Peyer's patch (tissue), 4 donors: ENCODE data around the gene ZNF668. TPM values are rescaled to one million over a fixed set of nuclear protein-coding genes. Genes with fewer than 3 reads are reported as not detected.

Experiments used
- DNase-seq, 3 donors: peaks; one replicate each; pipeline ENCODE4 v3.0.0-alpha.2; 2017 to 2019
- H3K27ac ChIP-seq, 4 donors: fragments of 200-600 bp; sonication (generic); one replicate each; pipeline ENCODE4 v1.5.1; 2016 to 2019
- H3K27me3 ChIP-seq, 2 donors: fragments of 200-600 bp; sonication (generic); one replicate each; pipeline ENCODE4 v1.5.1; 2019
- H3K36me3 ChIP-seq, 3 donors: fragments of 200-600 bp; sonication (generic); one replicate each; pipeline ENCODE4 v1.5.1; 2016 to 2019
- H3K4me1 ChIP-seq, 4 donors: fragments of 200-600 bp; sonication (generic); one replicate each; pipeline ENCODE4 v1.5.1; 2016 to 2019
- H3K4me3 ChIP-seq, 4 donors: fragments of 200-600 bp; sonication (generic); 1 replicate in 3 of 4; 2 replicates in 1 of 4; pipeline ENCODE4 v1.5.1; 2016 to 2019; ENCODE audit warnings: mild to moderate bottlenecking in 1 of 4
- H3K9me3 ChIP-seq, 4 donors: fragments of 200-600 bp; sonication (generic); one replicate each; pipeline ENCODE4 v1.5.1; 2016 to 2019; ENCODE audit warnings: mild to moderate bottlenecking in 1 of 4
- CTCF ChIP-seq, 6 experiments: fragments of 450-650 bp in 4 of 6; fragments of 200-600 bp in 2 of 6; sonication (generic) in 1 of 6; IDR thresholded peaks; one replicate each; pipeline ENCODE4 v1.5.1; 2017 to 2019; ENCODE audit warnings: antibody characterized with exemption in 6 of 6, mild to moderate bottlenecking in 3 of 6, moderate library complexity in 1 of 6
- POLR2A ChIP-seq, 2 donors: fragments of 450-650 bp; IDR thresholded peaks; one replicate each; pipeline ENCODE4 v1.5.1; 2017; ENCODE audit warnings: antibody characterized with exemption in 2 of 2, mild to moderate bottlenecking in 2 of 2, moderate library complexity in 2 of 2
- total RNA-seq, 4 donors: library from RNA; depleted of rRNA; stranded (reverse); fragments of >200 nt; gene quantifications; one replicate each; pipeline ENCODE4 v1.1.0, GENCODE V29; 2016

Gene ZNF668
- total RNA-seq, 4 donors from 2014 or later, result 3.3 to 17.2 (median 11.4) TPM

- TF ChIP-seq POLR2A (IDR thresholded peaks at IDR 0.05), result no peak
- no peak for TF ChIP-seq CTCF (IDR thresholded peaks at IDR 0.05)
- no peak overlapping the region for H3K27ac ChIP-seq
- peaks cover 0 to 38% (median 0%) of the 10 kb centered on the region in 3 donors for H3K36me3 ChIP-seq
- peaks cover 0 to 37% (median 11%) of the 10 kb centered on the region in 4 donors for H3K4me1 ChIP-seq
- no peak overlapping the region for H3K4me3 ChIP-seq
- DNase-seq, result no peak
- no peaks in the 10 kb centered on the region for H3K27me3 ChIP-seq
- no peaks in the 10 kb centered on the region for H3K9me3 ChIP-seq
Measured at GRCh38 chr16:31109622-31110021, 35.6 kb upstream of the ZNF668 start.

GRCh38 chr16:31108794-31109558 lies 34.9 kb upstream of the ZNF668 start:
- no peak for TF ChIP-seq POLR2A (IDR thresholded peaks at IDR 0.05)
- TF ChIP-seq CTCF (IDR thresholded peaks at IDR 0.05), result no peak
- peak overlapping the region; percentile 66 to 98 (median 84) for H3K4me3 ChIP-seq
- peaks cover 0 to 38% (median 0%) of the 10 kb centered on the region in 3 donors for H3K36me3 ChIP-seq
- peak overlapping the region; percentile 77 to 84 (median 82) for H3K27ac ChIP-seq
- no peaks in the 10 kb centered on the region for H3K27me3 ChIP-seq
- no peaks in the 10 kb centered on the region for H3K9me3 ChIP-seq
- no peak for DNase-seq
- peaks cover 0 to 31% (median 11%) of the 10 kb centered on the region in 4 donors for H3K4me1 ChIP-seq

GRCh38 chr16:31108035-31108793 lies 34.2 kb upstream of the ZNF668 start, which contains the start of gene BCKDK:
BCKDK (plus strand) TSS chr16:31108386; CDS start chr16:31109224, 838 bp downstream.
- H3K36me3 ChIP-seq, result peaks cover 0 to 37% (median 0%) of the 10 kb centered on the region in 3 donors
- H3K9me3 ChIP-seq, result no peaks in the 10 kb centered on the region
- peaks cover 0 to 23% (median 11%) of the 10 kb centered on the region in 4 donors for H3K4me1 ChIP-seq
- peak; percentile 68 to 89 (median 82) for DNase-seq
- H3K27me3 ChIP-seq, result no peaks in the 10 kb centered on the region
- TF ChIP-seq POLR2A (IDR thresholded peaks at IDR 0.05), result peak in 1 of 2 donors; percentile 50
- TF ChIP-seq CTCF (IDR thresholded peaks at IDR 0.05), result peak in 1 of 6 experiments; percentile 10
- H3K4me3 ChIP-seq, result peak within 1 kb of the TSS; percentile 66 to 98 (median 84)
- H3K27ac ChIP-seq, result peak within 1 kb of the TSS; percentile 77 to 84 (median 82)

GRCh38 chr16:31107465-31107867 lies 33.4 kb upstream of the ZNF668 start:
- TF ChIP-seq CTCF (IDR thresholded peaks at IDR 0.05) (no peak), POLR2A (IDR thresholded peaks at IDR 0.05) (no peak)
- Histone ChIP-seq H3K36me3 (peaks cover 0 to 30% (median 0%) of the 10 kb centered on the region in 3 donors), H3K4me1 (peaks cover 0 to 19% (median 11%) of the 10 kb centered on the region in 4 donors), H3K4me3 (no peak overlapping the region), H3K27me3 (no peaks in the 10 kb centered on the region), H3K9me3 (no peaks in the 10 kb centered on the region), H3K27ac (peak overlapping the region in 1 of 4 donors; percentile 16)
- DNase-seq, result no peak

- Histone ChIP-seq H3K4me1 (peaks cover 0 to 19% (median 11%) of the 10 kb centered on the region in 4 donors), H3K27me3 (no peaks in the 10 kb centered on the region), H3K9me3 (no peaks in the 10 kb centered on the region)
Measured at GRCh38 chr16:31106509-31107464, 32.7 kb upstream of the ZNF668 start.

More at GRCh38 chr16:31106509-31107464, 32.7 kb upstream of the ZNF668 start:
- DNase-seq, result no peak
- H3K36me3 ChIP-seq, result peaks cover 0 to 23% (median 0%) of the 10 kb centered on the region in 3 donors
- peak overlapping the region in 1 of 4 donors; percentile 16 for H3K27ac ChIP-seq
- H3K4me3 ChIP-seq, result no peak overlapping the region
- no peak for TF ChIP-seq CTCF (IDR thresholded peaks at IDR 0.05)
- TF ChIP-seq POLR2A (IDR thresholded peaks at IDR 0.05), result no peak
